Measurements from ENCODE around the gene NRXN2. TPM values are rescaled to one million over a fixed set of nuclear protein-coding genes. Genes with fewer than 3 reads are reported as not detected.

The NRXN2 gene
- total and polyA plus RNA-seq, 4 donors = 0.17 to 2.8 (median 1.4) TPM

DNA sequence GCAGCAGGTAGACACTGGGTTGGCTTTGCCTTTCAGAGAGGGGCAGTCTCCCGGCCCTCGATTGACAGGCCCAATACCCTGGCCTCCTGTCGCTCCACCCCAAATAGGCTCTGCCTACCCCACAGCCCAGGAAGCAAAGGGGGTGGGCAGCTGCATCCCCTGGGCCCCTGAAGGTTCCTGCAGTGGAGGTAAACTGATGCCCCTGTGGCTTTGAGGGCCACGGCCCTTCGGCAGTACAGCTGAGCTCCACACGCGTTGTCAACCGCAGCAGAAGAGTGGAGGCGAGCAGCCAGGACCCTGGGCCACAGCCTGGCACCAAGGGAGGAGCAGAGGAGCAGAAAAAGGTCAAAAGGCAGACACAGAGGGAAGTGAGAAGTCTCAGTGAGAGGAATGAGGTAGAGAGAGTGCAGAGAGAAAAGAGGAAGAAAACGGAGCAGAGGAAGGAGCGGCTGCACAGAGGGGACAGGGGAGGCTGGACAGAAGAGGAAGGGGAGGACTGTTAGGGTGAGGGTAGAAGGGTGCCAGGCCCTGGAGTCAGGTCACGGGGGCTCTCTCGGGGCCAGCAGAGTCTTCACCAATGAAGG, 67.9 kb downstream of the NRXN2 start:
- TF ChIP-seq FOXA1 (IDR thresholded peaks at IDR 0.05) (no peak), EGR1 (IDR thresholded peaks at IDR 0.05; ENCODE audit: low read depth in 2 of 2) (no peak), TAF1 (conservative IDR thresholded peaks at IDR 0.05) (no peak), RXRA (IDR thresholded peaks at IDR 0.05) (no peak), NR2F2 (IDR thresholded peaks at IDR 0.05) (no peak), GABPA (IDR thresholded peaks at IDR 0.05 in 1 of 2, conservative IDR thresholded peaks at IDR 0.05 in 1 of 2) (no peak), YY1 (IDR thresholded peaks at IDR 0.05) (no peak), HNF4G (IDR thresholded peaks at IDR 0.05) (no peak)
- TF ChIP-seq, protein P1, sequence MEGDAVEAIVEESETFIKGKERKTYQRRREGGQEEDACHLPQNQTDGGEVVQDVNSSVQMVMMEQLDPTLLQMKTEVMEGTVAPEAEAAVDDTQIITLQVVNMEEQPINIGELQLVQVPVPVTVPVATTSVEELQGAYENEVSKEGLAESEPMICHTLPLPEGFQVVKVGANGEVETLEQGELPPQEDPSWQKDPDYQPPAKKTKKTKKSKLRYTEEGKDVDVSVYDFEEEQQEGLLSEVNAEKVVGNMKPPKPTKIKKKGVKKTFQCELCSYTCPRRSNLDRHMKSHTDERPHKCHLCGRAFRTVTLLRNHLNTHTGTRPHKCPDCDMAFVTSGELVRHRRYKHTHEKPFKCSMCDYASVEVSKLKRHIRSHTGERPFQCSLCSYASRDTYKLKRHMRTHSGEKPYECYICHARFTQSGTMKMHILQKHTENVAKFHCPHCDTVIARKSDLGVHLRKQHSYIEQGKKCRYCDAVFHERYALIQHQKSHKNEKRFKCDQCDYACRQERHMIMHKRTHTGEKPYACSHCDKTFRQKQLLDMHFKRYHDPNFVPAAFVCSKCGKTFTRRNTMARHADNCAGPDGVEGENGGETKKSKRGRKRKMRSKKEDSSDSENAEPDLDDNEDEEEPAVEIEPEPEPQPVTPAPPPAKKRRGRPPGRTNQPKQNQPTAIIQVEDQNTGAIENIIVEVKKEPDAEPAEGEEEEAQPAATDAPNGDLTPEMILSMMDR (IDR thresholded peaks at IDR 0.05; ENCODE audit: low read depth, low read length, missing input control) = no peak
- TF ChIP-seq, protein P2, sequence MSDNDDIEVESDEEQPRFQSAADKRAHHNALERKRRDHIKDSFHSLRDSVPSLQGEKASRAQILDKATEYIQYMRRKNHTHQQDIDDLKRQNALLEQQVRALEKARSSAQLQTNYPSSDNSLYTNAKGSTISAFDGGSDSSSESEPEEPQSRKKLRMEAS (IDR thresholded peaks at IDR 0.05) = no peak
- TF ChIP-seq, protein P3, sequence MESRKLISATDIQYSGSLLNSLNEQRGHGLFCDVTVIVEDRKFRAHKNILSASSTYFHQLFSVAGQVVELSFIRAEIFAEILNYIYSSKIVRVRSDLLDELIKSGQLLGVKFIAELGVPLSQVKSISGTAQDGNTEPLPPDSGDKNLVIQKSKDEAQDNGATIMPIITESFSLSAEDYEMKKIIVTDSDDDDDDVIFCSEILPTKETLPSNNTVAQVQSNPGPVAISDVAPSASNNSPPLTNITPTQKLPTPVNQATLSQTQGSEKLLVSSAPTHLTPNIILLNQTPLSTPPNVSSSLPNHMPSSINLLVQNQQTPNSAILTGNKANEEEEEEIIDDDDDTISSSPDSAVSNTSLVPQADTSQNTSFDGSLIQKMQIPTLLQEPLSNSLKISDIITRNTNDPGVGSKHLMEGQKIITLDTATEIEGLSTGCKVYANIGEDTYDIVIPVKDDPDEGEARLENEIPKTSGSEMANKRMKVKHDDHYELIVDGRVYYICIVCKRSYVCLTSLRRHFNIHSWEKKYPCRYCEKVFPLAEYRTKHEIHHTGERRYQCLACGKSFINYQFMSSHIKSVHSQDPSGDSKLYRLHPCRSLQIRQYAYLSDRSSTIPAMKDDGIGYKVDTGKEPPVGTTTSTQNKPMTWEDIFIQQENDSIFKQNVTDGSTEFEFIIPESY (IDR thresholded peaks at IDR 0.05) = no peak
- TF ChIP-seq, protein P4, sequence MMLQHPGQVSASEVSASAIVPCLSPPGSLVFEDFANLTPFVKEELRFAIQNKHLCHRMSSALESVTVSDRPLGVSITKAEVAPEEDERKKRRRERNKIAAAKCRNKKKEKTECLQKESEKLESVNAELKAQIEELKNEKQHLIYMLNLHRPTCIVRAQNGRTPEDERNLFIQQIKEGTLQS (IDR thresholded peaks at IDR 0.05) = no peak
- Histone ChIP-seq H3K4me3 (ENCODE audit: low read depth in 1 of 3, low read length in 3 of 3) (no peak overlapping the region), H3K27me3 (ENCODE audit: control insufficient read depth in 4 of 4, insufficient read depth in 4 of 4, low read length in 3 of 4) (no peaks in the 10 kb centered on the region), H3K27ac (ENCODE audit: low read depth in 1 of 2, low read length in 2 of 2) (no peak overlapping the region), H3K4me1 (ENCODE audit: control insufficient read depth in 4 of 4, insufficient read depth in 4 of 4, low read length in 3 of 4) (peaks cover 2 to 40% (median 29%) of the 10 kb centered on the region in 4 donors), H3K9me3 (ENCODE audit: control insufficient read depth in 4 of 4, low read length in 3 of 4) (no peaks in the 10 kb centered on the region), H3K36me3 (ENCODE audit: control insufficient read depth in 4 of 4, insufficient read depth in 3 of 4, low read depth in 1 of 4, low read length in 3 of 4) (no peaks in the 10 kb centered on the region), H3K9ac (ENCODE audit: low read depth in 1 of 2, low read length in 2 of 2) (no peak overlapping the region)
- no peak for DNase-seq (ENCODE audit: low spot score)
- 82% methylated on average over 13 of the region's 13 CpGs for WGBS

DNA sequence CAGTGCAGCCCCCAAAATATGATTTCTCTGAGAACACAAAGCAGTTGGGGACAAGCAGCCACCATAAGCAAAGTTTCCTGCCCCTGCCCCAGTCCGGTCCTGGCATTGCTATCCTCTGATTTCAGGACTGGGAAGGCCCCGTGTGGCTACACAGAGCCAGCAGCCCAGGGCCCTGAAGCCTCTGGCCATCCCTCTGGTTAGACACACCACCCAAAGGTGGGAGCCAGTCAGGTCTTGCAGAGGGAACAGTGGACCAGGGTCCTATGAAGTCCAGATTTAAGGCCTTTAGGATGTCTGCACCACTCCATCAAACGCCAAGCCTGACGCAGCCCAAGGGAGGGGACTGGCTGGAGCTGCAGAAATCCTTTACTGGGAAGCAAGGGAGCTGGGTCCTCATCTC, 68.6 kb downstream of the NRXN2 start:
- TF ChIP-seq FOXA1 (IDR thresholded peaks at IDR 0.05) (no peak), SP1 (IDR thresholded peaks at IDR 0.05) (no peak), HNF4G (IDR thresholded peaks at IDR 0.05) (no peak), YY1 (IDR thresholded peaks at IDR 0.05) (no peak), FOXA2 (IDR thresholded peaks at IDR 0.05) (no peak), RXRA (IDR thresholded peaks at IDR 0.05) (no peak), NR2F2 (IDR thresholded peaks at IDR 0.05) (no peak), GABPA (IDR thresholded peaks at IDR 0.05 in 1 of 2, conservative IDR thresholded peaks at IDR 0.05 in 1 of 2) (no peak), JUND (IDR thresholded peaks at IDR 0.05) (no peak), RAD21 (IDR thresholded peaks at IDR 0.05) (no peak), EGR1 (IDR thresholded peaks at IDR 0.05; ENCODE audit: low read depth in 2 of 2) (no peak), TAF1 (conservative IDR thresholded peaks at IDR 0.05) (no peak)
- TF ChIP-seq, protein P2 (IDR thresholded peaks at IDR 0.05) = no peak
- TF ChIP-seq, protein P5, sequence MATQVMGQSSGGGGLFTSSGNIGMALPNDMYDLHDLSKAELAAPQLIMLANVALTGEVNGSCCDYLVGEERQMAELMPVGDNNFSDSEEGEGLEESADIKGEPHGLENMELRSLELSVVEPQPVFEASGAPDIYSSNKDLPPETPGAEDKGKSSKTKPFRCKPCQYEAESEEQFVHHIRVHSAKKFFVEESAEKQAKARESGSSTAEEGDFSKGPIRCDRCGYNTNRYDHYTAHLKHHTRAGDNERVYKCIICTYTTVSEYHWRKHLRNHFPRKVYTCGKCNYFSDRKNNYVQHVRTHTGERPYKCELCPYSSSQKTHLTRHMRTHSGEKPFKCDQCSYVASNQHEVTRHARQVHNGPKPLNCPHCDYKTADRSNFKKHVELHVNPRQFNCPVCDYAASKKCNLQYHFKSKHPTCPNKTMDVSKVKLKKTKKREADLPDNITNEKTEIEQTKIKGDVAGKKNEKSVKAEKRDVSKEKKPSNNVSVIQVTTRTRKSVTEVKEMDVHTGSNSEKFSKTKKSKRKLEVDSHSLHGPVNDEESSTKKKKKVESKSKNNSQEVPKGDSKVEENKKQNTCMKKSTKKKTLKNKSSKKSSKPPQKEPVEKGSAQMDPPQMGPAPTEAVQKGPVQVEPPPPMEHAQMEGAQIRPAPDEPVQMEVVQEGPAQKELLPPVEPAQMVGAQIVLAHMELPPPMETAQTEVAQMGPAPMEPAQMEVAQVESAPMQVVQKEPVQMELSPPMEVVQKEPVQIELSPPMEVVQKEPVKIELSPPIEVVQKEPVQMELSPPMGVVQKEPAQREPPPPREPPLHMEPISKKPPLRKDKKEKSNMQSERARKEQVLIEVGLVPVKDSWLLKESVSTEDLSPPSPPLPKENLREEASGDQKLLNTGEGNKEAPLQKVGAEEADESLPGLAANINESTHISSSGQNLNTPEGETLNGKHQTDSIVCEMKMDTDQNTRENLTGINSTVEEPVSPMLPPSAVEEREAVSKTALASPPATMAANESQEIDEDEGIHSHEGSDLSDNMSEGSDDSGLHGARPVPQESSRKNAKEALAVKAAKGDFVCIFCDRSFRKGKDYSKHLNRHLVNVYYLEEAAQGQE (IDR thresholded peaks at IDR 0.05) = no peak
- TF ChIP-seq, protein P4 (IDR thresholded peaks at IDR 0.05) = no peak
- TF ChIP-seq, protein P3 (IDR thresholded peaks at IDR 0.05) = no peak
- DNase-seq (ENCODE audit: low spot score) = no peak
- WGBS = 95% methylated on average over 4 of the region's 4 CpGs
- Histone ChIP-seq H3K9ac (ENCODE audit: low read depth in 1 of 2, low read length in 2 of 2) (no peak overlapping the region), H3K4me1 (ENCODE audit: control insufficient read depth in 4 of 4, insufficient read depth in 4 of 4, low read length in 3 of 4) (peaks cover 2 to 40% (median 25%) of the 10 kb centered on the region in 4 donors), H3K36me3 (ENCODE audit: control insufficient read depth in 4 of 4, insufficient read depth in 3 of 4, low read depth in 1 of 4, low read length in 3 of 4) (no peaks in the 10 kb centered on the region), H3K27ac (ENCODE audit: low read depth in 1 of 2, low read length in 2 of 2) (no peak overlapping the region), H3K27me3 (ENCODE audit: control insufficient read depth in 4 of 4, insufficient read depth in 4 of 4, low read length in 3 of 4) (no peaks in the 10 kb centered on the region), H3K9me3 (ENCODE audit: control insufficient read depth in 4 of 4, low read length in 3 of 4) (no peaks in the 10 kb centered on the region), H3K4me3 (ENCODE audit: low read depth in 1 of 3, low read length in 3 of 3) (no peak overlapping the region)

Measured in liver (tissue), 9 donors.